Hepatocyte (in vitro differentiated cells): ENCODE measurements around the gene SERPINE3. TPM values are rescaled to one million over a fixed set of nuclear protein-coding genes. Genes with fewer than 3 reads are reported as not detected.

Source experiments
- DNase-seq: peaks from one replicate; pipeline ENCODE4 v3.0.0-alpha.2; 2016; ENCODE audit warnings: low spot score
- H2AFZ ChIP-seq: fragments of 200-600 bp; sonication (generic); 2 replicates; pipeline ENCODE4 v1.6.0; 2016; ENCODE audit warnings: antibody characterized with exemption, mild to moderate bottlenecking
- H3K27ac ChIP-seq: fragments of 200-600 bp; sonication (generic); 2 replicates; pipeline ENCODE4 v1.5.1; 2016; ENCODE audit warnings: mild to moderate bottlenecking
- H3K27me3 ChIP-seq: fragments of 200-600 bp; sonication (generic); 2 replicates; pipeline ENCODE4 v1.6.1; 2016
- H3K36me3 ChIP-seq: fragments of 200-600 bp; sonication (generic); replicated peaks from 2 replicates; pipeline ENCODE4 v1.5.1; 2016; ENCODE audit warnings: low read depth; ENCODE audit not compliant: insufficient read depth
- H3K4me1 ChIP-seq: fragments of 200-600 bp; sonication (generic); 2 replicates; pipeline ENCODE4 v1.5.1; 2016; ENCODE audit warnings: mild to moderate bottlenecking, moderate library complexity; ENCODE audit not compliant: insufficient read depth
- H3K4me2 ChIP-seq: fragments of 200-600 bp; sonication (generic); 2 replicates; pipeline ENCODE4 v1.6.0; 2016
- H3K4me3 ChIP-seq: fragments of 200-600 bp; sonication (generic); 2 replicates; pipeline ENCODE4 v1.5.1; 2016; ENCODE audit warnings: mild to moderate bottlenecking
- H3K79me2 ChIP-seq: fragments of 200-600 bp; sonication (generic); 2 replicates; pipeline ENCODE4 v1.6.0; 2017; ENCODE audit warnings: mild to moderate bottlenecking
- H3K9me2 ChIP-seq: fragments of 200-600 bp; sonication (generic); replicated peaks from 2 replicates; pipeline ENCODE4 v1.6.0; 2017; ENCODE audit warnings: mild to moderate bottlenecking; ENCODE audit not compliant: insufficient read depth
- H3K9me3 ChIP-seq: fragments of 200-600 bp; sonication (generic); 2 replicates; pipeline ENCODE4 v1.5.1; 2016; ENCODE audit warnings: low read depth, mild to moderate bottlenecking
- H4K20me1 ChIP-seq: fragments of 200-600 bp; sonication (generic); 2 replicates; pipeline ENCODE4 v1.6.0; 2016; ENCODE audit warnings: mild to moderate bottlenecking; ENCODE audit not compliant: insufficient read depth, poor library complexity, severe bottlenecking
- EZH2 ChIP-seq: fragments of 200-600 bp; sonication (generic); IDR thresholded peaks from 2 replicates; pipeline ENCODE4 v1.6.1; 2016; ENCODE audit warnings: antibody characterized with exemption, mild to moderate bottlenecking, borderline replicate concordance
- EZH2phosphoT487 ChIP-seq: fragments of 200-600 bp; sonication (generic); IDR thresholded peaks from one replicate; pipeline ENCODE4 v1.6.1; 2018; ENCODE audit warnings: antibody characterized with exemption, mild to moderate bottlenecking, low read depth, moderate library complexity; ENCODE audit not compliant: unreplicated experiment, severe bottlenecking
- WGBS: methylation state at CpG from one replicate; pipeline ENCODE4 v1.1.6; 2016; ENCODE audit warnings: low lambda C conversion rate; ENCODE audit errors: missing lambda C conversion rate; 5-methylcytosine and 5-hydroxymethylcytosine counted together
- polyA plus RNA-seq: library from polyadenylated mRNA; unstranded; fragments of >200 nt; fragmentation: Nextera tagmentation; extraction: Ambion mirVana; gene quantifications from 2 replicates; pipeline ENCODE4 v1.2.1, GENCODE V29; 2016
- total RNA-seq: library from RNA; depleted of rRNA; stranded (reverse); fragments of >200 nt; gene quantifications from 2 replicates; pipeline ENCODE4 v1.2.3, GENCODE V29; 2014
- TF ChIP-seq, protein P1 (sequence below): fragments of 200-600 bp; sonication (generic); IDR thresholded peaks from 2 replicates; pipeline ENCODE4 v1.5.1; 2016; ENCODE audit warnings: antibody characterized with exemption, mild to moderate bottlenecking; ENCODE audit not compliant: poor library complexity

The SERPINE3 gene
- total and polyA plus RNA-seq, 2 experiments from 2014 or later, result 53.6 to 163 TPM

DNA sequence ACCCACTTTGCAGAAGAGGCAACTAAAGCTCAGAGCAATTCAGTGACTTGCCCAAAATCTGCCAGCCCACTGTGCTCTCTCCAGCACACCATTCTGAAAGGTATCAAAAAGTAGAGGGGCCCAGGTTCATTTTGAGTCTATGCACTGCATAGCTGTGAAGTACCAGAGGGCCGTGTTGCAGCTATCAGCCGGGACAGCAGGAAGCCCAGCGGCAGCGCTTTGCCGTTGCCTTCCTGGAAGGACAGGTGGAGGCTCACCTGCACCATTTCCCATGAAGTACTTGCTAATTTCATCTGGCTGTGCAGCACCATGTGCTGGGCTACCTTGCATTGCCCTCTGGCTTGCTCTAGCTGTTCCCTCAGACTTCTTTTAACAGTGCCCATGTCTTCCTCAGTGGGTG is 2.7 kb upstream of the SERPINE3 start:
- H3K36me3 ChIP-seq, result no peaks in the 10 kb centered on the region

DNA sequence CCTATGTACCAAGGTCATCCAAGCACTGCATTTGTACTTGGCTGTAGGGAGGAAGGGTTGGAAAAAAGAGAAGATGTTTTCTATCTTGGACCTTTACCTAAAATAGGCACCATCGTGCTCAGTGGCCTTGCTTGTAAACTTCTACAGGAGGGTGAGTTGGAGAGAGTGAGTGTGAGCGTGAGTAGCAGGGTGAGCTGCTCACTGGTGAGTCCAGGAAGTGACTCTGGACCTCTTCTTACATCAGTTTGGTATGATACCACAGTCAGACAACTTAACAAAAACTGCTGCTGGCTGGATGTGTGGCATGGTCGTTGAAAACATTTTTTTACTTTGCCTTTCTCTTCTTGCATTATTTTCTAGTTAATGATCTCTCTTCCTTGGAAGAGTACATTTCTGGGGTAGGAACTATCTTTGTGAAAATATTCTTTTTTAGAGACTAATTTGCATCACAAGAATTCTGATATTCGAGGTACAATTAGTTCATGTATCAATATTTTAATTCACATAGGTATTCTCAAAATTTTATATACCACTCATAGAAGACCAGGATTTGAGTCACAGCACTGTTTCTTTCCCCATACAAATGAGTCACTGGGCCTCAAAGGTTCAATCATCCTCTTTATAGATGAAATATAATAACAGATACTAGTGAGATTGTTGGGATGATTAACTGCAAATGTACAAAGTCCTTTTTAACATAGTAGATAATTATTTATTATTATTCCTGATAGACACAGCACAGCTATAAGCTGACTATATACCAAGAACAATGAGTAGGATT is 651 bp downstream of the SERPINE3 start:
- Histone ChIP-seq H3K27ac (no peak overlapping the region), H3K27me3 (no peaks in the 10 kb centered on the region), H2AFZ (no peak overlapping the region), H4K20me1 (no peaks in the 10 kb centered on the region), H3K9me2 (no peaks in the 10 kb centered on the region), H3K79me2 (no peaks in the 10 kb centered on the region), H3K36me3 (no peaks in the 10 kb centered on the region), H3K4me1 (no peaks in the 10 kb centered on the region), H3K4me2 (no peak overlapping the region), H3K4me3 (no peak overlapping the region), H3K9me3 (no peaks in the 10 kb centered on the region)
- TF ChIP-seq EZH2 (no peak), EZH2phosphoT487 (no peak)
- TF ChIP-seq, protein P1, sequence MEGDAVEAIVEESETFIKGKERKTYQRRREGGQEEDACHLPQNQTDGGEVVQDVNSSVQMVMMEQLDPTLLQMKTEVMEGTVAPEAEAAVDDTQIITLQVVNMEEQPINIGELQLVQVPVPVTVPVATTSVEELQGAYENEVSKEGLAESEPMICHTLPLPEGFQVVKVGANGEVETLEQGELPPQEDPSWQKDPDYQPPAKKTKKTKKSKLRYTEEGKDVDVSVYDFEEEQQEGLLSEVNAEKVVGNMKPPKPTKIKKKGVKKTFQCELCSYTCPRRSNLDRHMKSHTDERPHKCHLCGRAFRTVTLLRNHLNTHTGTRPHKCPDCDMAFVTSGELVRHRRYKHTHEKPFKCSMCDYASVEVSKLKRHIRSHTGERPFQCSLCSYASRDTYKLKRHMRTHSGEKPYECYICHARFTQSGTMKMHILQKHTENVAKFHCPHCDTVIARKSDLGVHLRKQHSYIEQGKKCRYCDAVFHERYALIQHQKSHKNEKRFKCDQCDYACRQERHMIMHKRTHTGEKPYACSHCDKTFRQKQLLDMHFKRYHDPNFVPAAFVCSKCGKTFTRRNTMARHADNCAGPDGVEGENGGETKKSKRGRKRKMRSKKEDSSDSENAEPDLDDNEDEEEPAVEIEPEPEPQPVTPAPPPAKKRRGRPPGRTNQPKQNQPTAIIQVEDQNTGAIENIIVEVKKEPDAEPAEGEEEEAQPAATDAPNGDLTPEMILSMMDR, result no peak
- no peak for DNase-seq
- WGBS, result 87% methylated on average over 4 of the region's 4 CpGs

More for the DNA sequence above, 2.7 kb upstream of the SERPINE3 start:
- H3K79me2 ChIP-seq, result no peaks in the 10 kb centered on the region
- H3K27ac ChIP-seq, result no peak overlapping the region
- no peak overlapping the region for H2AFZ ChIP-seq
- H3K4me1 ChIP-seq, result no peaks in the 10 kb centered on the region
- H4K20me1 ChIP-seq, result no peaks in the 10 kb centered on the region
- H3K9me3 ChIP-seq, result no peaks in the 10 kb centered on the region
- WGBS, result 81% methylated on average over 5 of the region's 5 CpGs
- H3K4me2 ChIP-seq, result no peak overlapping the region
- no peak for TF ChIP-seq EZH2
- TF ChIP-seq, protein P1, result no peak
- TF ChIP-seq EZH2phosphoT487, result no peak
- H3K4me3 ChIP-seq, result no peak overlapping the region
- no peaks in the 10 kb centered on the region for H3K9me2 ChIP-seq
- H3K27me3 ChIP-seq, result no peaks in the 10 kb centered on the region
- DNase-seq, result no peak

DNA sequence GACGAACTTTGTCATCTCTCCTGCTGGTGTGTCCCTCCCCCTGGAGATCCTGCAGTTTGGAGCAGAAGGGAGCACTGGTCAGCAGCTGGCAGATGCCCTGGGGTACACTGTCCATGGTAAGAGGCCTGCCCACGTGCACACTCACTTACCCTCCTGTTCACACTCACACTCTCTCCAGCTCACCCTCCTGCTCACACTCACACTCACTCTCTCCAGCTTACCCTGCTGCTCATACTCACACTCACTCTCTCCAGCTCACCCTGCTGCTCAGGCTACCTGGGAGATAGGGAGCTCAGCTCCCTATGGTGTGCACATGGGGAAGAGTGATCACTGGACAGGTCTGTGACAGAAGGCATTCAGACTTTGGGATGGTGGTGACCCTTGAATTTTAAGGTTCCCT is 1.7 kb downstream of the SERPINE3 start:
- Histone ChIP-seq H2AFZ (no peak overlapping the region), H3K27me3 (no peaks in the 10 kb centered on the region), H3K9me3 (no peaks in the 10 kb centered on the region), H3K27ac (no peak overlapping the region), H4K20me1 (no peaks in the 10 kb centered on the region), H3K4me2 (no peak overlapping the region), H3K36me3 (no peaks in the 10 kb centered on the region), H3K4me1 (no peaks in the 10 kb centered on the region), H3K79me2 (no peaks in the 10 kb centered on the region), H3K4me3 (no peak overlapping the region), H3K9me2 (no peaks in the 10 kb centered on the region)
- DNase-seq, result no peak
- no peak for TF ChIP-seq EZH2phosphoT487
- TF ChIP-seq, protein P1, result no peak
- TF ChIP-seq EZH2, result no peak
- WGBS, result 83% methylated on average over 2 of the region's 2 CpGs
